Testis (tissue), 3 donors: ENCODE results near the gene OR8U1. TPM values are rescaled to one million over a fixed set of nuclear protein-coding genes. Genes with fewer than 3 reads are reported as not detected.

Source experiments
- DNase-seq: peaks from one replicate; pipeline ENCODE4 v3.0.0-alpha.2; 2019
- H3K27ac ChIP-seq, 2 donors: fragments of 200-600 bp; sonication (generic); one replicate each; pipeline ENCODE4 v1.5.1; 2019
- H3K27me3 ChIP-seq: fragments of 200-600 bp; sonication (generic); one replicate; pipeline ENCODE4 v1.5.1; 2019
- H3K36me3 ChIP-seq: fragments of 200-600 bp; sonication (generic); one replicate; pipeline ENCODE4 v1.5.1; 2017; ENCODE audit warnings: low read depth; ENCODE audit errors: missing control alignments
- H3K4me1 ChIP-seq: fragments of 200-600 bp; sonication (generic); one replicate; pipeline ENCODE4 v1.5.1; 2019
- H3K4me3 ChIP-seq, 2 donors: fragments of 200-600 bp; sonication (generic); one replicate each; pipeline ENCODE4 v1.5.1; 2017 to 2019
- H3K9me3 ChIP-seq: fragments of 200-600 bp; sonication (generic); one replicate; pipeline ENCODE4 v1.5.1; 2017
- POLR2A ChIP-seq: fragments of 450-650 bp; IDR thresholded peaks from one replicate; pipeline ENCODE4 v1.6.1; 2017; ENCODE audit warnings: antibody characterized with exemption, mild to moderate bottlenecking, moderate library complexity
- WGBS, 2 donors: methylation state at CpG; one replicate each; pipeline ENCODE4 v1.1.5; 2018; 5-methylcytosine and 5-hydroxymethylcytosine counted together
- intact Hi-C: fragments of 100-400 bp; cut with DNase I; formaldehyde crosslinking; loops from one replicate; pipeline ENCODE4 v1.15.1; 2023; ENCODE audit warnings: low total_unique reads
- polyA plus RNA-seq: library from polyadenylated mRNA; stranded (reverse); fragments of 350-450 nt; fragmentation: Illumina TruSeq; extraction: RNeasy Lipid Tissue Mini Kit (QIAGEN cat#74804); gene quantifications from one replicate; pipeline ENCODE4 v1.2.3, GENCODE V29; 2014; ENCODE audit warnings: low read depth, low replicate concordance; ENCODE audit not compliant: insufficient read depth
- total RNA-seq, 2 donors: library from RNA; depleted of rRNA; stranded (reverse); fragments of >200 nt; gene quantifications; one replicate each; pipeline ENCODE4 v1.2.3, GENCODE V29; 2016
- TF ChIP-seq, protein P1 (sequence below), 3 experiments: fragments of 450-650 bp in 2 of 3; fragments of 200-600 bp in 1 of 3; sonication (generic) in 1 of 3; IDR thresholded peaks; one replicate each; pipeline ENCODE4 v1.5.1; 2016 to 2019; ENCODE audit warnings: antibody characterized with exemption in 3 of 3, mild to moderate bottlenecking in 2 of 3, moderate library complexity in 1 of 3

The OR8U1 gene
- total and polyA plus RNA-seq, 3 donors from 2014 or later = not detected

DNA sequence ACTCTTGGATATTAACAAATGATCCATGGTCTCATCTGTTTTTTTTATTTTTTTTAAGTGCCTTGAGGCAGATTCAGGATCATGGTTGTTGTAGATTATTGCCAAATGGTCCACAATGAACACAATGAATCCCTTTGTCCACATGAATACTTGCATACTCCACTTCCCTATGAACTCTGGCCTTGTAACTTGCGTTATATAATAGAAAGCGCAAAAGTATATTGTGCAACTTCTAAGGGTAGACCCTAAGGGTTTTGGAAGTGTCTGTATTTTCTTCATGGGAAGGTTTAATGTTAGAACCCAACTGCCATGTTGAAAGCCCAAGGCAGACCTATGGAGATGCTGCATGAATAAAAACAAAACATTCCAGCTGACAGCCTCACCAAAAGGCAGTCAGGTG is 29.0 kb downstream of the OR8U1 start:
- DNase-seq = no peak
- Histone ChIP-seq H3K4me3 (no peak overlapping the region), H3K36me3 (no peaks in the 10 kb centered on the region), H3K27me3 (no peaks in the 10 kb centered on the region), H3K4me1 (no peaks in the 10 kb centered on the region), H3K9me3 (no peaks in the 10 kb centered on the region), H3K27ac (no peak overlapping the region)
- no peak for TF ChIP-seq POLR2A
- TF ChIP-seq, protein P1, sequence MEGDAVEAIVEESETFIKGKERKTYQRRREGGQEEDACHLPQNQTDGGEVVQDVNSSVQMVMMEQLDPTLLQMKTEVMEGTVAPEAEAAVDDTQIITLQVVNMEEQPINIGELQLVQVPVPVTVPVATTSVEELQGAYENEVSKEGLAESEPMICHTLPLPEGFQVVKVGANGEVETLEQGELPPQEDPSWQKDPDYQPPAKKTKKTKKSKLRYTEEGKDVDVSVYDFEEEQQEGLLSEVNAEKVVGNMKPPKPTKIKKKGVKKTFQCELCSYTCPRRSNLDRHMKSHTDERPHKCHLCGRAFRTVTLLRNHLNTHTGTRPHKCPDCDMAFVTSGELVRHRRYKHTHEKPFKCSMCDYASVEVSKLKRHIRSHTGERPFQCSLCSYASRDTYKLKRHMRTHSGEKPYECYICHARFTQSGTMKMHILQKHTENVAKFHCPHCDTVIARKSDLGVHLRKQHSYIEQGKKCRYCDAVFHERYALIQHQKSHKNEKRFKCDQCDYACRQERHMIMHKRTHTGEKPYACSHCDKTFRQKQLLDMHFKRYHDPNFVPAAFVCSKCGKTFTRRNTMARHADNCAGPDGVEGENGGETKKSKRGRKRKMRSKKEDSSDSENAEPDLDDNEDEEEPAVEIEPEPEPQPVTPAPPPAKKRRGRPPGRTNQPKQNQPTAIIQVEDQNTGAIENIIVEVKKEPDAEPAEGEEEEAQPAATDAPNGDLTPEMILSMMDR (IDR thresholded peaks at IDR 0.05) = no peak
- 73 to 95% methylated on average over 2 of the region's 2 CpGs for WGBS, 2 donors
- intact Hi-C loops = no loop called here

DNA sequence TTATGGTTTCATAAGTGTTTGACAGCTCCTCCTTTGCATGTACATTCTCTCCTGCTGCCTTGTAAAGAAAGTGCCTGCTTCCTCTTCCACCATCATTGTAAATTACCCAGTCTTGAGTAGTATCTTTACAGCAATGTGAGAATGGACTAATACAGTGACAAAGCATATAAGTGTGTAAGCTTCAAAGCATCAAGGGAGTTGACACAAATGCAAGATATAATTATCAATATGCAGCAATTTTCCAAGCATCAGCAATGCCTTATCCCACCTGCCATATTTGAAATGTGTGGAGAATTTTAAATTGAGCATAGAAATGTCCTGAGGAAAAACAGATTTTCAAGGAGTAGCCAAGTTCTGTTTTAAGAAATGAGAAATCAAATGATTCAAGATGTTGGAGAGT is 35.4 kb downstream of the OR8U1 start:
- Histone ChIP-seq H3K4me3 (no peak overlapping the region), H3K9me3 (no peaks in the 10 kb centered on the region), H3K27ac (no peak overlapping the region), H3K27me3 (no peaks in the 10 kb centered on the region), H3K36me3 (no peaks in the 10 kb centered on the region), H3K4me1 (no peaks in the 10 kb centered on the region)
- DNase-seq = no peak
- intact Hi-C loops = no loop called here
- TF ChIP-seq, protein P1 (IDR thresholded peaks at IDR 0.05) = no peak
- no peak for TF ChIP-seq POLR2A

DNA sequence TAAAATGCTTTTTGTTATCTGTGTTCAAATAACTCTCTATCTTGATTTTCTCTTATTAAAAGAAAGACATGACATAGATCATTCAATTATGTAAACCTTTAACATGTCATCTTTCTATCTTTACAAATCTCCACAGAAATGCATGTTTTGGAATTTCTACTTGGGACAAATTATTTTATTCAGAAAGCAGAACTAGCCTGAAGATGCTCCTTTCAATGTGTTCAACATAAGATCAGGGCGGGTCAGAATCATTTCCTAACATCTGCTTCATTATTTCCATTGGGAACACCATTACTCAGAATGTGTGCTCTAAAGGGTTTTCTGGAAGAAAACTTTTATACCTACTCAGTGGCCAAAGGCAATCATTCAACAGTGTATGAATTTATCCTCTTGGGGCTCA is 37.0 kb downstream of the OR8U1 start, which contains the start of gene OR5AL1:
OR5AL1 (plus strand) TSS at position 301 of the 400 bp plus-strand sequence.
- H3K27me3 ChIP-seq = no peaks in the 10 kb centered on the region
- WGBS, 2 donors = 81 to 85% methylated on average over 1 of the region's 1 CpG
- DNase-seq = no peak
- no peaks in the 10 kb centered on the region for H3K9me3 ChIP-seq
- H3K27ac ChIP-seq = no peak within 1 kb of the TSS
- no peak within 1 kb of the TSS for H3K4me3 ChIP-seq
- TF ChIP-seq, protein P1 (IDR thresholded peaks at IDR 0.05) = no peak
- no peak for TF ChIP-seq POLR2A
- no peaks in the 10 kb centered on the region for H3K36me3 ChIP-seq
- no peaks in the 10 kb centered on the region for H3K4me1 ChIP-seq
- intact Hi-C loops = no loop called here

Other genes with a start within 250 kb of the OR8U1 start
- not detected for gene OR8J3, start 235.4 kb upstream of the OR8U1 start, total RNA-seq
- gene OR8J3, start 235.4 kb upstream of the OR8U1 start, polyA plus RNA-seq = not detected
- under 1 TPM in 1 of 2 donors, not detected in 1; 0.87 TPM for gene OR8K5, start 215.3 kb upstream of the OR8U1 start, total RNA-seq
- gene OR8K5, start 215.3 kb upstream of the OR8U1 start, polyA plus RNA-seq = not detected
- not detected for gene OR5J2, start 199.0 kb upstream of the OR8U1 start, total RNA-seq
- gene OR5J2, start 199.0 kb upstream of the OR8U1 start, polyA plus RNA-seq = not detected
- gene OR5T2, start 141.4 kb upstream of the OR8U1 start, total RNA-seq = not detected
- gene OR5T2, start 141.4 kb upstream of the OR8U1 start, polyA plus RNA-seq = not detected
- not detected for gene OR5T3, start 123.4 kb upstream of the OR8U1 start, total RNA-seq
- gene OR5T3, start 123.4 kb upstream of the OR8U1 start, polyA plus RNA-seq = not detected
- gene OR5T1, start 101.5 kb upstream of the OR8U1 start, total RNA-seq = not detected
- gene OR5T1, start 101.5 kb upstream of the OR8U1 start, polyA plus RNA-seq = not detected
- gene OR8H1, start 83.4 kb upstream of the OR8U1 start, total RNA-seq = under 1 TPM in 1 of 2 donors, not detected in 1; 0.08 TPM
- gene OR8H1, start 83.4 kb upstream of the OR8U1 start, polyA plus RNA-seq = not detected
- not detected for gene OR8K3, start 60.5 kb upstream of the OR8U1 start, total RNA-seq
- gene OR8K3, start 60.5 kb upstream of the OR8U1 start, polyA plus RNA-seq = not detected
- not detected for gene OR8K1, start 29.6 kb upstream of the OR8U1 start, total RNA-seq
- not detected for gene OR8K1, start 29.6 kb upstream of the OR8U1 start, polyA plus RNA-seq
- not detected for gene OR8J1, start 21.3 kb upstream of the OR8U1 start, total RNA-seq
- not detected for gene OR8J1, start 21.3 kb upstream of the OR8U1 start, polyA plus RNA-seq
- gene OR5AL1, start 37.1 kb downstream of the OR8U1 start, total RNA-seq = not detected
- not detected for gene OR5AL1, start 37.1 kb downstream of the OR8U1 start, polyA plus RNA-seq
- gene OR5M3, start 97.7 kb downstream of the OR8U1 start, total RNA-seq = not detected
- gene OR5M3, start 97.7 kb downstream of the OR8U1 start, polyA plus RNA-seq = not detected
- gene OR5M8, start 115.7 kb downstream of the OR8U1 start, total RNA-seq = under 1 TPM in 1 of 2 donors, not detected in 1; 0.47 TPM
- gene OR5M8, start 115.7 kb downstream of the OR8U1 start, polyA plus RNA-seq = not detected
- gene OR5M11, start 167.6 kb downstream of the OR8U1 start, total RNA-seq = not detected
- not detected for gene OR5M11, start 167.6 kb downstream of the OR8U1 start, polyA plus RNA-seq
- not detected for gene OR5M10, start 202.1 kb downstream of the OR8U1 start, total RNA-seq
- gene OR5M10, start 202.1 kb downstream of the OR8U1 start, polyA plus RNA-seq = not detected
- gene OR5M1, start 239.2 kb downstream of the OR8U1 start, total RNA-seq = not detected
- not detected for gene OR5M1, start 239.2 kb downstream of the OR8U1 start, polyA plus RNA-seq